Hepatocyte (in vitro differentiated cells): ENCODE results near the gene TOR3A. TPM values are rescaled to one million over a fixed set of nuclear protein-coding genes. Genes with fewer than 3 reads are reported as not detected.

Experiments used
- DNase-seq: peaks from one replicate; pipeline ENCODE4 v3.0.0-alpha.2; 2016; ENCODE audit warnings: low spot score
- H2AFZ ChIP-seq: fragments of 200-600 bp; sonication (generic); 2 replicates; pipeline ENCODE4 v1.6.0; 2016; ENCODE audit warnings: antibody characterized with exemption, mild to moderate bottlenecking
- H3K27ac ChIP-seq: fragments of 200-600 bp; sonication (generic); 2 replicates; pipeline ENCODE4 v1.5.1; 2016; ENCODE audit warnings: mild to moderate bottlenecking
- H3K27me3 ChIP-seq: fragments of 200-600 bp; sonication (generic); 2 replicates; pipeline ENCODE4 v1.6.1; 2016
- H3K36me3 ChIP-seq: fragments of 200-600 bp; sonication (generic); replicated peaks from 2 replicates; pipeline ENCODE4 v1.5.1; 2016; ENCODE audit warnings: low read depth; ENCODE audit not compliant: insufficient read depth
- H3K4me1 ChIP-seq: fragments of 200-600 bp; sonication (generic); 2 replicates; pipeline ENCODE4 v1.5.1; 2016; ENCODE audit warnings: mild to moderate bottlenecking, moderate library complexity; ENCODE audit not compliant: insufficient read depth
- H3K4me2 ChIP-seq: fragments of 200-600 bp; sonication (generic); 2 replicates; pipeline ENCODE4 v1.6.0; 2016
- H3K4me3 ChIP-seq: fragments of 200-600 bp; sonication (generic); 2 replicates; pipeline ENCODE4 v1.5.1; 2016; ENCODE audit warnings: mild to moderate bottlenecking
- H3K79me2 ChIP-seq: fragments of 200-600 bp; sonication (generic); 2 replicates; pipeline ENCODE4 v1.6.0; 2017; ENCODE audit warnings: mild to moderate bottlenecking
- H3K9me2 ChIP-seq: fragments of 200-600 bp; sonication (generic); replicated peaks from 2 replicates; pipeline ENCODE4 v1.6.0; 2017; ENCODE audit warnings: mild to moderate bottlenecking; ENCODE audit not compliant: insufficient read depth
- H3K9me3 ChIP-seq: fragments of 200-600 bp; sonication (generic); 2 replicates; pipeline ENCODE4 v1.5.1; 2016; ENCODE audit warnings: low read depth, mild to moderate bottlenecking
- H4K20me1 ChIP-seq: fragments of 200-600 bp; sonication (generic); 2 replicates; pipeline ENCODE4 v1.6.0; 2016; ENCODE audit warnings: mild to moderate bottlenecking; ENCODE audit not compliant: insufficient read depth, poor library complexity, severe bottlenecking
- EZH2 ChIP-seq: fragments of 200-600 bp; sonication (generic); IDR thresholded peaks from 2 replicates; pipeline ENCODE4 v1.6.1; 2016; ENCODE audit warnings: antibody characterized with exemption, mild to moderate bottlenecking, borderline replicate concordance
- EZH2phosphoT487 ChIP-seq: fragments of 200-600 bp; sonication (generic); IDR thresholded peaks from one replicate; pipeline ENCODE4 v1.6.1; 2018; ENCODE audit warnings: antibody characterized with exemption, mild to moderate bottlenecking, low read depth, moderate library complexity; ENCODE audit not compliant: unreplicated experiment, severe bottlenecking
- WGBS: methylation state at CpG from one replicate; pipeline ENCODE4 v1.1.6; 2016; ENCODE audit warnings: low lambda C conversion rate; ENCODE audit errors: missing lambda C conversion rate; 5-methylcytosine and 5-hydroxymethylcytosine counted together
- polyA plus RNA-seq: library from polyadenylated mRNA; unstranded; fragments of >200 nt; fragmentation: Nextera tagmentation; extraction: Ambion mirVana; gene quantifications from 2 replicates; pipeline ENCODE4 v1.2.1, GENCODE V29; 2016
- total RNA-seq: library from RNA; depleted of rRNA; stranded (reverse); fragments of >200 nt; gene quantifications from 2 replicates; pipeline ENCODE4 v1.2.3, GENCODE V29; 2014
- TF ChIP-seq, protein P1 (sequence below): fragments of 200-600 bp; sonication (generic); IDR thresholded peaks from 2 replicates; pipeline ENCODE4 v1.5.1; 2016; ENCODE audit warnings: antibody characterized with exemption, mild to moderate bottlenecking; ENCODE audit not compliant: poor library complexity

TOR3A gene
- total and polyA plus RNA-seq, 2 experiments from 2014 or later: 20.3 to 21.3 TPM

GRCh38 chr1:179042700-179043099 is 39.2 kb upstream of the TOR3A start:
- no peak for DNase-seq
- no peak overlapping the region for H3K27ac ChIP-seq
- WGBS: 98% methylated on average over 5 of the region's 5 CpGs
- peaks cover 65% of the 10 kb centered on the region for H3K79me2 ChIP-seq
- no peaks in the 10 kb centered on the region for H3K27me3 ChIP-seq
- H3K4me1 ChIP-seq: peaks cover 5% of the 10 kb centered on the region
- H3K4me2 ChIP-seq: no peak overlapping the region
- H3K4me3 ChIP-seq: no peak overlapping the region
- H2AFZ ChIP-seq: no peak overlapping the region
- H3K36me3 ChIP-seq: no peaks in the 10 kb centered on the region
- H3K9me3 ChIP-seq: no peaks in the 10 kb centered on the region
- no peaks in the 10 kb centered on the region for H3K9me2 ChIP-seq
- TF ChIP-seq EZH2phosphoT487 (no peak), EZH2 (no peak)
- TF ChIP-seq, protein P1, sequence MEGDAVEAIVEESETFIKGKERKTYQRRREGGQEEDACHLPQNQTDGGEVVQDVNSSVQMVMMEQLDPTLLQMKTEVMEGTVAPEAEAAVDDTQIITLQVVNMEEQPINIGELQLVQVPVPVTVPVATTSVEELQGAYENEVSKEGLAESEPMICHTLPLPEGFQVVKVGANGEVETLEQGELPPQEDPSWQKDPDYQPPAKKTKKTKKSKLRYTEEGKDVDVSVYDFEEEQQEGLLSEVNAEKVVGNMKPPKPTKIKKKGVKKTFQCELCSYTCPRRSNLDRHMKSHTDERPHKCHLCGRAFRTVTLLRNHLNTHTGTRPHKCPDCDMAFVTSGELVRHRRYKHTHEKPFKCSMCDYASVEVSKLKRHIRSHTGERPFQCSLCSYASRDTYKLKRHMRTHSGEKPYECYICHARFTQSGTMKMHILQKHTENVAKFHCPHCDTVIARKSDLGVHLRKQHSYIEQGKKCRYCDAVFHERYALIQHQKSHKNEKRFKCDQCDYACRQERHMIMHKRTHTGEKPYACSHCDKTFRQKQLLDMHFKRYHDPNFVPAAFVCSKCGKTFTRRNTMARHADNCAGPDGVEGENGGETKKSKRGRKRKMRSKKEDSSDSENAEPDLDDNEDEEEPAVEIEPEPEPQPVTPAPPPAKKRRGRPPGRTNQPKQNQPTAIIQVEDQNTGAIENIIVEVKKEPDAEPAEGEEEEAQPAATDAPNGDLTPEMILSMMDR: no peak
- H4K20me1 ChIP-seq: no peaks in the 10 kb centered on the region

DNA sequence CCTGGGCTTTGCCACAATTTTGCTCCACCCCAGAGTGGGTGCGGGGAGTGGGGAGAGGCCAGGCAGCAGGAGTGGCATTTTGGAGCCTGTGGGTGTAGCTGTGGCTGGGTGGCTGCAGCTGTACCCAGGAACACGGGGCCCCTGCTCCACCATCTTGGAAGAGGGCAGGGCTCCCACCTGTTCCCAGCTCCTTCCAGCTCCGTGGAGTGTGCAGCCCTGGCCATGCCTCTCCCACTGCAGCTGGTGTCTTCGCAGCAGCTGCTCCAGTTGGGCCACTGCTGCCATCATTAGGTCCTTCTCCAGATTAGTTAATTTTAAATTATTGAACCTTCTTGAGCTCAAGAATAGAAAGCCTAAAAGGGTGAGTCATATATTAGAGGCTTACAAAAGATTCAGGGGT is 38.6 kb upstream of the TOR3A start:
- Histone ChIP-seq H3K4me2 (no peak overlapping the region), H3K4me3 (no peak overlapping the region), H2AFZ (no peak overlapping the region), H3K79me2 (peaks cover 60% of the 10 kb centered on the region), H4K20me1 (no peaks in the 10 kb centered on the region), H3K27me3 (no peaks in the 10 kb centered on the region), H3K4me1 (peaks cover 5% of the 10 kb centered on the region), H3K36me3 (no peaks in the 10 kb centered on the region), H3K27ac (no peak overlapping the region), H3K9me3 (no peaks in the 10 kb centered on the region), H3K9me2 (no peaks in the 10 kb centered on the region)
- 93% methylated on average over 4 of the region's 4 CpGs for WGBS
- DNase-seq: no peak
- no peak for TF ChIP-seq EZH2
- TF ChIP-seq, protein P1: no peak

DNA sequence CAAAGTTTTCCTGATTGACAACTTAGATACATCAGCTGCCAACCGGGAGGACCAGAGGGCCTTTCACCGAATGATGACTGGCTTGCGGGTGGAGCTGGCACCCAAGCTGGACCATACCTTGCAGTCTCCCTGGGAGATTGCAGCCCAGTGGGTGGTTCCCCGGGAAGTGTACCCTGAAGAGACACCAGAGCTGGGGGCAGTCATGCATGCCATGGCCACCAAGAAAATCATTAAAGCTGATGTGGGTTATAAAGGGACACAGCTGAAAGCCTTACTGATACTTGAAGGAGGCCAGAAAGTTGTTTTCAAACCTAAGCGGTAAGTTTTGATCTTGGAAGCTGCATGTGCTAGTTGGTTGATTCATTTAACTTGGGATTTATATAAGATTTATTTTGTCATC is 38.0 kb upstream of the TOR3A start:
- Histone ChIP-seq H3K4me3 (no peak overlapping the region), H3K27ac (no peak overlapping the region), H3K9me3 (no peaks in the 10 kb centered on the region), H3K4me1 (peaks cover 4% of the 10 kb centered on the region), H3K36me3 (no peaks in the 10 kb centered on the region), H4K20me1 (no peaks in the 10 kb centered on the region), H3K79me2 (peaks cover 53% of the 10 kb centered on the region), H3K27me3 (no peaks in the 10 kb centered on the region), H3K4me2 (no peak overlapping the region), H2AFZ (no peak overlapping the region), H3K9me2 (no peaks in the 10 kb centered on the region)
- no peak for DNase-seq
- 98% methylated on average over 5 of the region's 5 CpGs for WGBS
- TF ChIP-seq EZH2phosphoT487 (no peak), EZH2 (no peak)
- TF ChIP-seq, protein P1: no peak
